Body of pancreas (tissue), 4 donors: ENCODE results near the gene SNX8.

ENCODE experiments used
- POLR2A ChIP-seq, 3 donors: fragments of 450-650 bp; IDR thresholded peaks; one replicate each; pipeline ENCODE4 v1.6.1; 2016; ENCODE audit warnings: antibody characterized with exemption in 3 of 3, mild to moderate bottlenecking in 2 of 3
- TF ChIP-seq, protein P1 (sequence below), 7 experiments: fragments of 450-650 bp in 4 of 7; fragments of 200-600 bp in 3 of 7; sonication (generic) in 3 of 7; IDR thresholded peaks; one replicate each; pipeline ENCODE4 v1.5.1; 2016 to 2019; ENCODE audit warnings: antibody characterized with exemption in 7 of 7

DNA sequence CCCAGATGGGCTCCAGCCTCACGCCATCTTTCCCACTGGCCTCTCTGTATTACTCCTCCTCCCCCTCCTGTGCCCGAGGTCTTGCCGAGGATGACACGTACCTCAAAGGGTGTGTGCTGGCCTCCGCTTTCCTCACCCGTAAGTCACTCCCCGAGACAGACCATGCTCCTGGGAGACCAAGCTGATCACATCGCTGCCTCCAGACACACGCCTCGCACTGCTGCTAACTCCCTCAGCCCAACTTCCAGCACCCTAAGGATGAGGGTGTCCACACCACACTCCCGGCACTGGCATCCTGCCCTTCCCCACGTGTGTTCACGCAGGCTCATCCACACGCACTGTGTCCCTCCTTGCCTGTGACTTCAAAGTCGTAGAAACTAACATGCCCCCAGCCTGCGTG, 105.5 kb downstream of the SNX8 start:
- TF ChIP-seq, protein P1, sequence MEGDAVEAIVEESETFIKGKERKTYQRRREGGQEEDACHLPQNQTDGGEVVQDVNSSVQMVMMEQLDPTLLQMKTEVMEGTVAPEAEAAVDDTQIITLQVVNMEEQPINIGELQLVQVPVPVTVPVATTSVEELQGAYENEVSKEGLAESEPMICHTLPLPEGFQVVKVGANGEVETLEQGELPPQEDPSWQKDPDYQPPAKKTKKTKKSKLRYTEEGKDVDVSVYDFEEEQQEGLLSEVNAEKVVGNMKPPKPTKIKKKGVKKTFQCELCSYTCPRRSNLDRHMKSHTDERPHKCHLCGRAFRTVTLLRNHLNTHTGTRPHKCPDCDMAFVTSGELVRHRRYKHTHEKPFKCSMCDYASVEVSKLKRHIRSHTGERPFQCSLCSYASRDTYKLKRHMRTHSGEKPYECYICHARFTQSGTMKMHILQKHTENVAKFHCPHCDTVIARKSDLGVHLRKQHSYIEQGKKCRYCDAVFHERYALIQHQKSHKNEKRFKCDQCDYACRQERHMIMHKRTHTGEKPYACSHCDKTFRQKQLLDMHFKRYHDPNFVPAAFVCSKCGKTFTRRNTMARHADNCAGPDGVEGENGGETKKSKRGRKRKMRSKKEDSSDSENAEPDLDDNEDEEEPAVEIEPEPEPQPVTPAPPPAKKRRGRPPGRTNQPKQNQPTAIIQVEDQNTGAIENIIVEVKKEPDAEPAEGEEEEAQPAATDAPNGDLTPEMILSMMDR (IDR thresholded peaks at IDR 0.05), result no peak
- TF ChIP-seq POLR2A (IDR thresholded peaks at IDR 0.05), result no peak
